ENCODE results near the gene MAP4K1. TPM values are rescaled to one million over a fixed set of nuclear protein-coding genes. Genes with fewer than 3 reads are reported as not detected.
"Not testable (repeated sequence)": the region's sequence is repeated elsewhere in the genome, so short reads cannot be mapped to it uniquely, and the experiment has no call there.

Gene MAP4K1
- total RNA-seq, 2 donors from 2014 or later: 12.3 to 17.8 TPM

GRCh38 chr19:38559428-38560401 lies 58.0 kb downstream of the MAP4K1 start:
- Mint-ChIP-seq H3K36me3 (ENCODE audit: low read depth) (no peaks in the 10 kb centered on the region), H3K9me3 (no peaks in the 10 kb centered on the region), H3K27me3 (ENCODE audit: insufficient read depth) (peaks cover 9% of the 10 kb centered on the region), H3K27ac (no peak overlapping the region), H3K4me1 (no peaks in the 10 kb centered on the region), H3K4me3 (no peak overlapping the region)
- WGBS, 2 experiments (ENCODE audit: insufficient coverage in 1 of 2, insufficient read length in 1 of 2): 91 to 93% methylated on average over 12 to 13 of the region's 13 CpGs
- Histone ChIP-seq H3K9ac (ENCODE audit: extremely low read depth, low read length, poor library complexity, severe bottlenecking) (no peak overlapping the region), H3K27me3 (ENCODE audit: control insufficient read depth, insufficient read depth, low read length, poor library complexity, severe bottlenecking) (peaks cover 7% of the 10 kb centered on the region), H3K27ac (ENCODE audit: low read depth, low read length) (no peak overlapping the region), H3K36me3 (ENCODE audit: control insufficient read depth, insufficient read depth, low read length) (no peaks in the 10 kb centered on the region), H3K4me3 (ENCODE audit: low read length) (no peak overlapping the region), H3K9me3 (ENCODE audit: control insufficient read depth, low read length) (no peaks in the 10 kb centered on the region), H3K4me1 (ENCODE audit: control insufficient read depth, insufficient read depth, low read length) (no peaks in the 10 kb centered on the region)
- TF ChIP-seq CTCF (conservative IDR thresholded peaks at IDR 0.05): no peak
- no peak for DNase-seq

GRCh38 chr19:38558933-38559332 lies 58.8 kb downstream of the MAP4K1 start:
- not testable (repeated sequence) for H3K4me1 ChIP-seq (ENCODE audit: control insufficient read depth, insufficient read depth, low read length); H3K27ac Mint-ChIP-seq; H3K9me3 Mint-ChIP-seq; H3K9ac ChIP-seq (ENCODE audit: extremely low read depth, low read length, poor library complexity, severe bottlenecking); H3K4me3 ChIP-seq (ENCODE audit: low read length); H3K27ac ChIP-seq (ENCODE audit: low read depth, low read length); H3K27me3 ChIP-seq (ENCODE audit: control insufficient read depth, insufficient read depth, low read length, poor library complexity, severe bottlenecking); H3K27me3 Mint-ChIP-seq (ENCODE audit: insufficient read depth); H3K9me3 ChIP-seq (ENCODE audit: control insufficient read depth, low read length); H3K4me3 Mint-ChIP-seq; H3K36me3 Mint-ChIP-seq (ENCODE audit: low read depth); H3K4me1 Mint-ChIP-seq; DNase-seq; H3K36me3 ChIP-seq (ENCODE audit: control insufficient read depth, insufficient read depth, low read length)
- 88 to 95% methylated on average over 1 to 7 of the region's 7 CpGs for whole genome bisulfite sequencing, 2 experiments (ENCODE audit: insufficient coverage in 1 of 2, insufficient read length in 1 of 2)

GRCh38 chr19:38557205-38557799 lies 60.5 kb downstream of the MAP4K1 start:
- no peaks in the 10 kb centered on the region for H3K4me1 Mint-ChIP-seq
- no peaks in the 10 kb centered on the region for H3K9me3 Mint-ChIP-seq
- Histone ChIP-seq H3K4me3 (ENCODE audit: low read length) (no peak overlapping the region), H3K9ac (ENCODE audit: extremely low read depth, low read length, poor library complexity, severe bottlenecking) (no peak overlapping the region), H3K27ac (ENCODE audit: low read depth, low read length) (no peak overlapping the region), H3K4me1 (ENCODE audit: control insufficient read depth, insufficient read depth, low read length) (no peaks in the 10 kb centered on the region), H3K36me3 (ENCODE audit: control insufficient read depth, insufficient read depth, low read length) (no peaks in the 10 kb centered on the region), H3K27me3 (ENCODE audit: control insufficient read depth, insufficient read depth, low read length, poor library complexity, severe bottlenecking) (no peaks in the 10 kb centered on the region), H3K9me3 (ENCODE audit: control insufficient read depth, low read length) (no peaks in the 10 kb centered on the region)
- no peak overlapping the region for H3K27ac Mint-ChIP-seq
- no peaks in the 10 kb centered on the region for H3K27me3 Mint-ChIP-seq (ENCODE audit: insufficient read depth)
- H3K4me3 Mint-ChIP-seq: no peak overlapping the region
- WGBS, 2 experiments (ENCODE audit: insufficient coverage in 1 of 2, insufficient read length in 1 of 2): 80 to 92% methylated on average over 10 to 12 of the region's 12 CpGs
- TF ChIP-seq CTCF (conservative IDR thresholded peaks at IDR 0.05): no peak
- H3K36me3 Mint-ChIP-seq (ENCODE audit: low read depth): no peaks in the 10 kb centered on the region
- DNase-seq: no peak
